KOPT-K1 (cell line): ENCODE measurements around the gene GHRHR.

Experiments
- H3K27ac ChIP-seq: fragments of 200-600 bp; sonication (generic); 2 replicates; pipeline ENCODE4 v1.5.1; 2016; ENCODE audit warnings: antibody characterized with exemption, mild to moderate bottlenecking, low read depth, low read length; ENCODE audit not compliant: poor library complexity, severe bottlenecking
- H3K36me3 ChIP-seq: fragments of 200-600 bp; sonication (generic); 2 replicates; pipeline ENCODE4 v1.5.1; 2017; ENCODE audit warnings: antibody characterized with exemption, mild to moderate bottlenecking, low read length, moderate library complexity; ENCODE audit not compliant: insufficient read depth
- H3K9me3 ChIP-seq: fragments of 200-600 bp; sonication (generic); 2 replicates; pipeline ENCODE4 v1.5.1; 2017; ENCODE audit warnings: antibody characterized with exemption, low read length, mild to moderate bottlenecking; ENCODE audit not compliant: insufficient read depth, poor library complexity, severe bottlenecking

Gene GHRHR

GRCh38 chr7:30983042-30983913 lies 19.5 kb downstream of the GHRHR start:
- H3K36me3 ChIP-seq, result no peaks in the 10 kb centered on the region
- no peaks in the 10 kb centered on the region for H3K9me3 ChIP-seq

GRCh38 chr7:30983914-30984247 lies 20.1 kb downstream of the GHRHR start:
- Histone ChIP-seq H3K36me3 (no peaks in the 10 kb centered on the region), H3K9me3 (no peaks in the 10 kb centered on the region), H3K27ac (no peak overlapping the region)

More at GRCh38 chr7:30983042-30983913, 19.5 kb downstream of the GHRHR start:
- H3K27ac ChIP-seq, result no peak overlapping the region

- no peaks in the 10 kb centered on the region for H3K9me3 ChIP-seq
- H3K27ac ChIP-seq, result no peak overlapping the region
- no peaks in the 10 kb centered on the region for H3K36me3 ChIP-seq
Observed at GRCh38 chr7:30984359-30985107, 20.8 kb downstream of the GHRHR start.

GRCh38 chr7:30985756-30986155 lies 22.0 kb downstream of the GHRHR start:
- Histone ChIP-seq H3K27ac (no peak overlapping the region), H3K36me3 (no peaks in the 10 kb centered on the region), H3K9me3 (no peaks in the 10 kb centered on the region)

GRCh38 chr7:30986331-30986730 lies 22.6 kb downstream of the GHRHR start:
- Histone ChIP-seq H3K27ac (no peak overlapping the region), H3K9me3 (no peaks in the 10 kb centered on the region), H3K36me3 (no peaks in the 10 kb centered on the region)

GRCh38 chr7:30986738-30987137 lies 23.0 kb downstream of the GHRHR start:
- Histone ChIP-seq H3K9me3 (no peaks in the 10 kb centered on the region), H3K36me3 (no peaks in the 10 kb centered on the region), H3K27ac (no peak overlapping the region)

- no peaks in the 10 kb centered on the region for H3K9me3 ChIP-seq
- no peaks in the 10 kb centered on the region for H3K36me3 ChIP-seq
- no peak overlapping the region for H3K27ac ChIP-seq
Observed at GRCh38 chr7:30987178-30987577, 23.4 kb downstream of the GHRHR start.

GRCh38 chr7:30987936-30988335 lies 24.2 kb downstream of the GHRHR start:
- Histone ChIP-seq H3K27ac (no peak overlapping the region), H3K9me3 (no peaks in the 10 kb centered on the region), H3K36me3 (no peaks in the 10 kb centered on the region)

- Histone ChIP-seq H3K9me3 (no peaks in the 10 kb centered on the region), H3K36me3 (no peaks in the 10 kb centered on the region), H3K27ac (no peak overlapping the region)
Observed at GRCh38 chr7:30988351-30989005, 24.7 kb downstream of the GHRHR start.

- no peaks in the 10 kb centered on the region for H3K36me3 ChIP-seq
- no peaks in the 10 kb centered on the region for H3K9me3 ChIP-seq
- H3K27ac ChIP-seq, result no peak overlapping the region
Observed at GRCh38 chr7:30989008-30989823, 25.5 kb downstream of the GHRHR start.

- Histone ChIP-seq H3K36me3 (no peaks in the 10 kb centered on the region), H3K27ac (no peak overlapping the region)
Observed at GRCh38 chr7:30989824-30990672, 26.3 kb downstream of the GHRHR start.

GRCh38 chr7:30990673-30991170 lies 27.0 kb downstream of the GHRHR start:
- H3K9me3 ChIP-seq, result no peaks in the 10 kb centered on the region
- H3K27ac ChIP-seq, result no peak overlapping the region
- H3K36me3 ChIP-seq, result no peaks in the 10 kb centered on the region

More at GRCh38 chr7:30989824-30990672, 26.3 kb downstream of the GHRHR start:
- no peaks in the 10 kb centered on the region for H3K9me3 ChIP-seq

- no peak overlapping the region for H3K27ac ChIP-seq
- no peaks in the 10 kb centered on the region for H3K9me3 ChIP-seq
- H3K36me3 ChIP-seq, result no peaks in the 10 kb centered on the region
Observed at GRCh38 chr7:30992414-30992813, 28.7 kb downstream of the GHRHR start.
